ENCODE results near the gene SDR39U1. TPM values are rescaled to one million over a fixed set of nuclear protein-coding genes. Genes with fewer than 3 reads are reported as not detected.
"Not testable (repeated sequence)": the region's sequence is repeated elsewhere in the genome, so short reads cannot be mapped to it uniquely, and the experiment has no call there.

The SDR39U1 gene, protein sequence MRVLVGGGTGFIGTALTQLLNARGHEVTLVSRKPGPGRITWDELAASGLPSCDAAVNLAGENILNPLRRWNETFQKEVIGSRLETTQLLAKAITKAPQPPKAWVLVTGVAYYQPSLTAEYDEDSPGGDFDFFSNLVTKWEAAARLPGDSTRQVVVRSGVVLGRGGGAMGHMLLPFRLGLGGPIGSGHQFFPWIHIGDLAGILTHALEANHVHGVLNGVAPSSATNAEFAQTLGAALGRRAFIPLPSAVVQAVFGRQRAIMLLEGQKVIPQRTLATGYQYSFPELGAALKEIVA
- total RNA-seq = 62.3 TPM
- 97.8 TPM for polyA plus RNA-seq (ENCODE audit: insufficient read depth, low read depth, low replicate concordance)
- long read RNA-seq, donor 1, transcript SDR39U1-205 (2 exons, 648 nt) = major isoform, 8 of 23 reads
- long read RNA-seq, donor 1, transcript SDR39U1-201 (6 exons, 1,233 nt) = minor isoform, 6 of 23 reads
- long read RNA-seq, donor 1, partial matches to known transcripts = 0 of 23 reads
- long read RNA-seq, donor 1, other reads (novel, unspliced or antisense) = 0 of 23 reads
- long read RNA-seq, donor 2, transcript SDR39U1-201 (6 exons, 1,233 nt) = major isoform, 11 of 31 reads
- long read RNA-seq, donor 2, transcript SDR39U1-203 (5 exons, 1,507 nt) = minor isoform, 8 of 31 reads
- long read RNA-seq, donor 2, partial matches to known transcripts = 0 of 31 reads
- long read RNA-seq, donor 2, other reads (novel, unspliced or antisense) = 0 of 31 reads
- long read RNA-seq, donor 3, transcript SDR39U1-218 (3 exons, 1,960 nt) = minor isoform, 6 of 37 reads
- long read RNA-seq, donor 3, transcript SDR39U1-205 (2 exons, 648 nt) = minor isoform, 5 of 37 reads
- long read RNA-seq, donor 3, transcript SDR39U1-201 (6 exons, 1,233 nt) = major isoform, 15 of 37 reads
- long read RNA-seq, donor 3, transcript SDR39U1-203 (5 exons, 1,507 nt) = minor isoform, 8 of 37 reads
- long read RNA-seq, donor 3, partial matches to known transcripts = 0 of 37 reads
- long read RNA-seq, donor 3, other reads (novel, unspliced or antisense) = 0 of 37 reads
- long read RNA-seq, donor 4, transcript SDR39U1-201 (6 exons, 1,233 nt) = major isoform, 6 of 17 reads
- long read RNA-seq, donor 4, transcript SDR39U1-203 (5 exons, 1,507 nt) = minor isoform, 5 of 17 reads
- long read RNA-seq, donor 4, partial matches to known transcripts = 0 of 17 reads
- long read RNA-seq, donor 4, other reads (novel, unspliced or antisense) = 0 of 17 reads
- long read RNA-seq, donor 5, partial matches to known transcripts = 0 of 2 reads
- long read RNA-seq, donor 5, other reads (novel, unspliced or antisense) = 0 of 2 reads
- long read RNA-seq, donor 6, transcript SDR39U1-205 (2 exons, 648 nt) = major isoform, 5 of 15 reads
- long read RNA-seq, donor 6, partial matches to known transcripts = 0 of 15 reads
- long read RNA-seq, donor 6, other reads (novel, unspliced or antisense) = 0 of 15 reads
- long read RNA-seq, donor 7, transcript SDR39U1-203 (5 exons, 1,507 nt) = minor isoform, 8 of 77 reads
- long read RNA-seq, donor 7, transcript SDR39U1-201 (6 exons, 1,233 nt) = minor isoform, 8 of 77 reads
- long read RNA-seq, donor 7, transcript SDR39U1-218 (3 exons, 1,960 nt) = minor isoform, 7 of 77 reads
- long read RNA-seq, donor 7, transcript SDR39U1-205 (2 exons, 648 nt) = major isoform, 12 of 77 reads
- long read RNA-seq, donor 7, partial matches to known transcripts = 4 of 77 reads
- long read RNA-seq, donor 7, other reads (novel, unspliced or antisense) = 30 of 77 reads
- long read RNA-seq, donor 8, transcript SDR39U1-201 (6 exons, 1,233 nt) = major isoform, 7 of 16 reads
- long read RNA-seq, donor 8, partial matches to known transcripts = 0 of 16 reads
- long read RNA-seq, donor 8, other reads (novel, unspliced or antisense) = 0 of 16 reads
- long read RNA-seq, donor 9, partial matches to known transcripts = 0 of 14 reads
- long read RNA-seq, donor 9, other reads (novel, unspliced or antisense) = 0 of 14 reads
- long read RNA-seq, donor 10, transcript SDR39U1-203 (5 exons, 1,507 nt) = major isoform, 7 of 24 reads
- long read RNA-seq, donor 10, transcript SDR39U1-205 (2 exons, 648 nt) = minor isoform, 5 of 24 reads
- long read RNA-seq, donor 10, transcript SDR39U1-201 (6 exons, 1,233 nt) = minor isoform, 6 of 24 reads
- long read RNA-seq, donor 10, partial matches to known transcripts = 0 of 24 reads
- long read RNA-seq, donor 10, other reads (novel, unspliced or antisense) = 0 of 24 reads

DNA sequence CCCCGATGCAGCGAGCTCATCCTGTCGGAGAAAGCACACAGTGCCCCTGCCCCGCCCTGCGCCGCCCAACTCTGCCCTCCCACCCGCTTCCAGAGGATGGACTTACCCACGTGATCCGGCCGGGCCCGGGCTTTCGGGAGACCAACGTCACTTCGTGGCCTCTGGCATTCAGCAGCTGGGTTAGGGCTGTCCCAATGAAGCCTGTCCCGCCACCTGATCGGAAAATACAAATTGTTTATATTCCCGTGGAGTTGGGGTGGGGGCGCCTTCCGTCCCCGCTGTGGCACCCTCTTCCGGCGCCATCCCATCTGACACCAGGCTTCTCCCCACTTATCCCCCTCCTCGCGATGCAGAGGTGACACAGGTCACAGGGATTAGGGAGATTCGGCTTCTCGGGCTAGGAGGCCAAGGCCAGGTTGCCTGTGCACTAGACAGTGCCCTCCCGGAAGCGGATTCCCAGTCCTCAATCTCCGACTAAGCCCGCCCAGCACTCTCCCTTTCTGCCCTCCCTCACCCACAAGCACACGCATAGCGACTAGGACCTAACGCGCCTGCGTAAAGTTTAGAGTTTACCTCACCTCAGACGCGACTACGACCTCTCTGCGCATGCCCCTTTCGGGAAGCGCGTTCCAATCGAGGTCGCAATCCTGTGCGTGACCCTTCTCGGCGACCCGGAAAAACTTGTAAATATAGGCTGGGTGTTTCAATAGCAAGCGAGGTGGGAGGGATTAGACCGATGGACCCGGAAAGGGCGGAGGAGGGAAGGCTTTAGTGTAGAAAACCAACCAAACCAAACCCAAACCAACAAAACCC is at the start of gene SDR39U1:
SDR39U1 (minus strand) TSS at position 537 of the 813 bp plus-strand sequence; CDS start at position 530, 7 bp downstream.
- peak within 1 kb of the TSS; percentile 97 to 99 for H3K27ac ChIP-seq (ENCODE audit: low read depth in 2 of 2, low read length in 2 of 2)
- H3K4me1 ChIP-seq (ENCODE audit: control insufficient read depth in 2 of 3, insufficient read depth in 2 of 3, low read depth in 1 of 3, low read length in 3 of 3) = peaks cover 3 to 10% (median 5%) of the 10 kb centered on the region in 3 donors
- peak; percentile 97 for FAIRE-seq
- H3K27me3 ChIP-seq (ENCODE audit: control insufficient read depth, insufficient read depth, low read length) = no peaks in the 10 kb centered on the region
- peaks cover 5 to 33% (median 26%) of the 10 kb centered on the region in 3 donors for H3K36me3 ChIP-seq (ENCODE audit: control insufficient read depth in 2 of 3, insufficient read depth in 3 of 3, low read length in 3 of 3)
- peak within 1 kb of the TSS; percentile 85 to 95 (median 91) for H3K4me3 ChIP-seq (ENCODE audit: low read length in 3 of 3)
- no peaks in the 10 kb centered on the region for H3K9me3 ChIP-seq (ENCODE audit: control insufficient read depth in 2 of 3, insufficient read depth in 1 of 3, low read length in 3 of 3)
- peak; percentile 98 to 100 (median 99) for DNase-seq
- no peak for TF ChIP-seq CTCF (IDR thresholded peaks at IDR 0.05; ENCODE audit: borderline replicate concordance, extremely low read depth, insufficient read depth)
- intact Hi-C loops (cut with DNase I) = no loop called here
- H3K9ac ChIP-seq (ENCODE audit: low read length in 3 of 3) = peak within 1 kb of the TSS; percentile 64 to 96 (median 70)

DNA sequence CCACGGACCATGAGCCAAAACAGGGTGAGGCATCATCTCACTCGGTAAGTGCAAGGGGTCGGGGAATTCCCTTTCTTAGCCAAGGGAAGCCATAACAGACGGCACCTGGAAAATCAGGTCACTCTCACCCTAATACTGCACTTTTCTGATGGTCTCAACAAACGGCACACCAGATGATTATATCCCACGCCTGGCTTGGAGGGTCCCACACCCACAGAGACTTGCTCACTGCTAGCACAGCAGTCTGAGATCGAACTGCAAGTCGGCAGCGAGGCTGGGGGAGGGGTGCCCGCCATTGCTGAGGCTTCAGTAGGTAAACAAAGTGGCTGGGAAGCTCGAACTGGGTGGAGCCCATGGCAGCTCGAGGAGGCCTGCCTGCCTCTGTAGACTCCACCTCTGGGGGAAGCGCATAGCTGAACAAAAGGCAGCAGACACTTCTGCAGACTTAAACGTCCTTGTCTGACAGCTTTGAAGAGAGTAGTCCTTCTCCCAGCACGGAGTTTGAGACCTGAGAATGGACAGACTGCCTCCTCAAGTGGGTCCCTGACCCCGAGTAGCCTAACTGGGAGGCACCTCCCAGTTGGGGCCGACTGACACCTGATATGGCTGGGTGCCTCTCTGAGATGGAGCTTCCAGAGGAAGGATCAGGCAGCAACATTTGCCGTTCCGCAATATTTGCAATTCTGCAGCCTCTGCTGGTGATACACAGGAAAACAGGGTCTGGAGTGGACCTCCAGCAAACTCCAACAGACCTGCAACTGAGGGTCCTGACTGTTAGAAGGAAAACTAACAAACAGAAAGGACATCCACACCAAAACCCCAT is 49.2 kb upstream of the SDR39U1 start:
- H3K27me3 ChIP-seq (ENCODE audit: control insufficient read depth, insufficient read depth, low read length); FAIRE-seq; intact Hi-C loops (cut with DNase I); H3K36me3 ChIP-seq (ENCODE audit: control insufficient read depth in 2 of 3, insufficient read depth in 3 of 3, low read length in 3 of 3); H3K9me3 ChIP-seq (ENCODE audit: control insufficient read depth in 2 of 3, insufficient read depth in 1 of 3, low read length in 3 of 3); H3K27ac ChIP-seq (ENCODE audit: low read depth in 2 of 2, low read length in 2 of 2); H3K4me3 ChIP-seq (ENCODE audit: low read length in 3 of 3); H3K9ac ChIP-seq (ENCODE audit: low read length in 3 of 3); DNase-seq; H3K4me1 ChIP-seq (ENCODE audit: control insufficient read depth in 2 of 3, insufficient read depth in 2 of 3, low read depth in 1 of 3, low read length in 3 of 3): not testable (repeated sequence)

All from kidney (tissue), 22 donors.